AG08396 (cell line): ENCODE data around the gene HERC4.
A peak's percentile ranks its signal among the peaks of the same experiment; 100 is the strongest.

Source experiments
- DNase-seq: peaks from one replicate; pipeline ENCODE4 v3.0.0; 2012; ENCODE audit warnings: low spot score, mixed read lengths

The HERC4 gene, protein sequence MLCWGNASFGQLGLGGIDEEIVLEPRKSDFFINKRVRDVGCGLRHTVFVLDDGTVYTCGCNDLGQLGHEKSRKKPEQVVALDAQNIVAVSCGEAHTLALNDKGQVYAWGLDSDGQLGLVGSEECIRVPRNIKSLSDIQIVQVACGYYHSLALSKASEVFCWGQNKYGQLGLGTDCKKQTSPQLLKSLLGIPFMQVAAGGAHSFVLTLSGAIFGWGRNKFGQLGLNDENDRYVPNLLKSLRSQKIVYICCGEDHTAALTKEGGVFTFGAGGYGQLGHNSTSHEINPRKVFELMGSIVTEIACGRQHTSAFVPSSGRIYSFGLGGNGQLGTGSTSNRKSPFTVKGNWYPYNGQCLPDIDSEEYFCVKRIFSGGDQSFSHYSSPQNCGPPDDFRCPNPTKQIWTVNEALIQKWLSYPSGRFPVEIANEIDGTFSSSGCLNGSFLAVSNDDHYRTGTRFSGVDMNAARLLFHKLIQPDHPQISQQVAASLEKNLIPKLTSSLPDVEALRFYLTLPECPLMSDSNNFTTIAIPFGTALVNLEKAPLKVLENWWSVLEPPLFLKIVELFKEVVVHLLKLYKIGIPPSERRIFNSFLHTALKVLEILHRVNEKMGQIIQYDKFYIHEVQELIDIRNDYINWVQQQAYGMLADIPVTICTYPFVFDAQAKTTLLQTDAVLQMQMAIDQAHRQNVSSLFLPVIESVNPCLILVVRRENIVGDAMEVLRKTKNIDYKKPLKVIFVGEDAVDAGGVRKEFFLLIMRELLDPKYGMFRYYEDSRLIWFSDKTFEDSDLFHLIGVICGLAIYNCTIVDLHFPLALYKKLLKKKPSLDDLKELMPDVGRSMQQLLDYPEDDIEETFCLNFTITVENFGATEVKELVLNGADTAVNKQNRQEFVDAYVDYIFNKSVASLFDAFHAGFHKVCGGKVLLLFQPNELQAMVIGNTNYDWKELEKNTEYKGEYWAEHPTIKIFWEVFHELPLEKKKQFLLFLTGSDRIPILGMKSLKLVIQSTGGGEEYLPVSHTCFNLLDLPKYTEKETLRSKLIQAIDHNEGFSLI

DNA sequence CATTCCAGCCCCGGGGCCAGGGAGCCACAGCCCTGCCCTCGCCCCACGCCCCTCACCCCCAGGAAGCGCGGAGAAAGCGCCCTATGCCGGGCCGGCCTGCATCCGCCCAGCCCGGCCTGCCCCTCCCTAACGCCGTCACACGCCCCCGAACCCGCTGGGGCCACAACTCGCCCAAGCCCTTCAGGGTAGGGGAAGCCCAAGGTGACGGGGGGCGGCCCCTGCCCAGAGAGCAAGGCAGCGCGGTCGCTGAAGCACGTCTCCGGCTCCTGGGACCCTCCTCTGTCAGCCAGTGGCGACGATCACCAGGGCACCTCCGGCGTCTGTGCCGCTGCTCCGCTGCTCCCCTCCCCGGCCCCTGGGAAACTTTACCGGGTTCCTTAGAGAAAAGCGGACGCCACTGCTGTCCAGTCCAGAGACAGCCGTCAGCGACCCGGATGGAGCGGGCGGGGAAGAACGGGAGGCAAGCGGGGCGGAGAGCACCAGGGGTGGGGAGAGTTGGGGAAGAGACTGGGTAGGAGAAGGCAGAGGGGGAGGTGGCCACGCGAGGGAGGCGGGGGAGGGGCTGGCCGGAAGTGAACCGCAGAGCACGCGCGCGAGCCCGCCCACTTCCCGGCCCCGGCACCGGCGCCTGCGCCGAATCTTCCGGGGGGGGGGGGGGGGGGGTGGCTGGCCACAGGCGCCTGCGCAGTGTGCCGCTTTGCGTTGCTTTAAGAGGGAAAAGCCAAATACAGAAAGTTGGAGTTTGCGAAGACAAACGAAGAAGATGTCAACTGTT, at the start of gene HERC4:
Gene HERC4, minus strand, starts transcription at position 509 of the 775 bp plus-strand sequence. CDS start 2,175 bp downstream, outside the sequence.
- DNase-seq = peak; percentile 99

DNA sequence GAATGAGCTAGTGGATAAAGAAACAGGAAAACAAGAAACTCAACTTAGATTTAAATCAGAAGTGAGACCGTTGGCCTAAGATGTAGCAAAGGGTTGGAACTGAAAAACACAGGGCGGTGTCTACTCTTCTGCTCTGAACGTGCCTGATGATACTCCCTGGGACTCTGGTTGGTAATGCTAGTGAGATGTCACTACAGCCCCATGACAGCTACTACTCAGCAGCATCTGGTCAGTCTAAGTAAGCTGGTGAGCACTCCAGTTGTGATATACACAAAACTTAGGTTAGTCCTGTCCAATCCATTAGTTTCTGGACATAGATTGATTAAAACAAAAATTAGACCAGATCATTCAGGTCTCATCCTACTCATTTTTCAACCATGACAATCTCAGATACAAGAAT, 49.6 kb upstream of the HERC4 start:
- DNase-seq = no peak

DNA sequence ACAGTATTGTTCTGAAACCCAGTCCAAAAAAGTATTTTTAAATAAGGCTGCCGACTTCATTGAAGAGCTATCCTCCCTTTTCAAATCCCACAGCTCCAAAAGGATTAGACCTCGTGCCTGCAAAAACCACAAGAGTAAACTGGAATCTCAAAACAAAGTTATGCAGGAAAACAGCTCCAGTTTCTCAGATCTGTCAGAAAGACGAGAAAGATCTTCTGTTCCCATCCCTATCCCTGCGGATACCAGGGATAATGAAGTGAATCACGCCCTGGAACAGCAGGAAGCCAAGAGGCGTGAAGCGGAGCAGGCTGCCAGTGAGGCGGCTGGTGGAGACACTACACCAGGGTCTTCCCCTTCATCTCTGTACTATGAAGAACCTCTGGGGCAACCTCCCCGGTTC, 46.8 kb upstream of the HERC4 start:
- no peak for DNase-seq

DNA sequence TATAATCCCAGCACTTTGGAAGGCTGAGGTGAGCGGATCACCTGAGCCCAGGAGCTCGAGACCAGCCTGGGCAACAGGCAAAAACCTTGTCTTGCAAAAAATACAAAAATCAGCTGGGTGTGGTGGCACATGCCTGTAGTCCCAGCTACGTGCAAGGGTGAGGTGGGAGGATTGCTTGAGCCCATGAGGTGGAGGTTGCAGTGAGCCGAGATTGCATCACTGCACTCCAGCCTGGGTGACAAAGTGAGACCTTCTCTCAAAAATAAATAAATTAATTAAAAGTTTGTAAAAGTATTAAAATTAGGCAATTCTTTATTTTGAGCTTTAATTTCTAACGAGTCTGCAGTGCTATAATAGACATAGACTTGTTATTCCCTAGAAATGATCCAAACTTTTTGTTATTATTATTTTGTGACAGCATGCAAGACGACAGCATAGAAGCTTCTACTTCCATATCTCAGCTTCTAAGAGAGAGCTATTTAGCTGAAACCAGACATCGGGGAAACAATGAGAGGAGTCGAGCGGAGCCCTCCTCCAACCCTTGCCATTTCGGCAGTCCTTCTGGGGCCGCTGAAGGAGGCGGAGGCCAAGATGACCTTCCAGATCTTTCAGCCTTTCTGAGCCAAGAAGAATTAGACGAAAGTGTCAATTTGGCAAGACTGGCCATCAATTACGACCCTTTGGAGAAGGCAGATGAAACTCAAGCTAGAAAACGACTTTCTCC, 46.1 kb upstream of the HERC4 start:
- no peak for DNase-seq

DNA sequence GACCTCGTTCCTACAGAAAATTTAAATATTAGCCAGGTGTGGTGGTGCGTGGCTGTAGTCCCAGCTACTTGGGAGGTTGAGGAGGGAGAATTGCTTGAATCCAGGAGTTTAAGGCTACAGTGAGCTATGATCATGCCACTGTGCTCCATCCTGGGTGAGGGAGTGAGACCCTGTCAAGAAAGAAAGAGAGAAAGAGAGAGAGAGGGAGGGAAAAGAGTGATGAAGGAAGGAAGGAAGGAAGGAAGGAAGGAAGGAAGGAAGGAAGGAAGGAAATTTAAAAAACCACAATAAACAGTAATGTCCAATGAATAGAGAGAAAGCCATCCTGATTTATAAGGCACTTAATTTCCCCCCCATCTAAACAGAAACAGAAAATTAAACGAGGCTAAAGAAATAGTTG, 43.6 kb upstream of the HERC4 start:
- DNase-seq = no peak

DNA sequence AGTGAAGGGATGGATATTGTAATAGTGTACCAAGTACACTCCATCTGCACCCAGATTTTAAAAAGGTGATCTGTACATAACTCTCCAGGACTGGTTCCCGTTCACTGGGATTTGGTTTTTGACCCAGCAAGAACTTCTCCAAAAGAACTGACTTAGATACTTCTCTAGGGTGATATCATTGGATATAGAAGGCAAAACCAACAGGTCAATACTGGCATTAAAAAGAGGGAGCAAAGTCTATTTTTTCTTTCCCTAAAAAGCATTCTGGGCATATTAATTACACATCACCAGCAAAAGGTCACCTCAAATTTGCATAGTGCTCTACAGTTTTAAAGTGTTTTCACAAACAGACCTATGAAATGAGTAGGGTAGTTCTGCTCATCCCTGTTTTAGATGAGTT, 37.8 kb upstream of the HERC4 start:
- no peak for DNase-seq

DNA sequence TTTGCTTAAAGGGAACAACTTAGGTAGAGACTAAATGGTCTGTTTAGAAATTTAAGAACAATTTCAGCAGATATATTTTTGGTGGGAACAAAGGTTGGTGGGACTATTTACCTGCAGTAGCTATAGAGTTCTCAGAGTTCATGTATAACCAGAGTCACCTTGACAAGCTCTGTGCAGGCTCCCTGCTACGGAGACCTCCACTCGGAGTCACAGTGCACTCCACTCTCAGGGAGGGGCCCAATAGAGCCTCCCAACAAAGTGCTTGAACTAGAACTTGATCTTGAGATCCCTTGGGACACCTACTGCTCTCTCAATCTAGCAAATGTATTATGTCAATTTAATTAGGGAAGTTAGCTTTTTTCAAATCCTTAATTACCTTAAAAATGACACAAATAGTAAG, 36.5 kb upstream of the HERC4 start:
- no peak for DNase-seq

DNA sequence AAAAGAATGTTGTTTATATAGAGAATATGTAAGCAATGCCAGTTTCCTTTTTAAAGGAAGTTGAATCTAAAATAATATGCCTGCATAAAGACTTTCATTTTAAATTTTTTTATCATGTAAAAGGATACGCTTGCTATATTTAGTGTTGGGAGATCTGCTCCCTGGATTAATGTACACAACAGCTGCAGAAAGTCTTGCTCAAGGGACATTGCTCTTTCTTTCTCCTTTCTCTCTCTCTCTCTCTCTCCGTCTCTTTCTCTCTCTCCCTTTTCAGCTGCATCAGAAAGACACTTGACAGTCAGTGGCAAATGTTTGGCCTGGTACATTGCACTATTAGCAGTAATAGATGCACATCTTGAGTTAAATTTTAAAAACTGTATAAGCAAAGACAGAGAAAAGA, 34.9 kb upstream of the HERC4 start:
- DNase-seq = no peak

DNA sequence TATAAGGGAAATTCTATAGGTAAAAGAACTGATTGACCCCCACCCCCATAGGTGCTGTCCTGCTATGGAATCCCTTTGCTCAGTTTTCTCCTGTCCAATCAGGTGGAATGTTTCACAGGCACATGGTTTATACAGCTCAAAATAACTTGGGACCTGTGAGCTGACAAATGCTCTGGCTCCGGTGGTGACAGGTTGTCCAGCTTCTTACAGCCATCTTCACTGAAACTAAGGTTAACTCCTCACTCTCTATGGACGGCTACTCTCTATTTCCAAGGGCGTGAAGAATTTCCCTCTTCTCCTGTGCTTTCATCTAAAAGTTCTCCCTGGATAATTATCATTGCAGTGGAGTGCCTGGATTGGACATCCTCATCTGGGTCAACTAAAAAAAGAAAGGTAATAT, 34.2 kb upstream of the HERC4 start, which contains the start of gene MYPN:
Gene MYPN, plus strand, starts transcription at position 158 of the 400 bp plus-strand sequence. CDS start 11,951 bp downstream, outside the sequence.
- DNase-seq = no peak

DNA sequence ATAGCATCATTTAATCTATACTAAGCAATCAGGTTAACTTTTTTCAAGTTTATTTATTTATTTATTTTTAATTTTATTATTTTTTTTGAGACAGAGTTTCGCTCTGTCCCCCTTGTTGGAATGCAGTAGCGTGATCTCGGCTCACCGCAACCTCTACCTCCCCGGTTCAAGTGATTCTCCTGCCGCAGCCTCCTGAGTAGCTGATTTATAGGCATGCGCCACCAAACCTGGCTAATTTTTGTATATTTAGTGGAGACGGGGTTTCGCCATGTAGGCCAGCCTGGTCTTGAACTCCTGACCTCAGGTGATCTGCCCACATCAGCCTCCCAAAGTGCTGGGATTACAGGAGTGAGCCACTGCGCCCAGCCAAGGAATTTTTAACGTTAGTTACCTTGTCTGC, 33.6 kb upstream of the HERC4 start:
- no peak for DNase-seq

DNA sequence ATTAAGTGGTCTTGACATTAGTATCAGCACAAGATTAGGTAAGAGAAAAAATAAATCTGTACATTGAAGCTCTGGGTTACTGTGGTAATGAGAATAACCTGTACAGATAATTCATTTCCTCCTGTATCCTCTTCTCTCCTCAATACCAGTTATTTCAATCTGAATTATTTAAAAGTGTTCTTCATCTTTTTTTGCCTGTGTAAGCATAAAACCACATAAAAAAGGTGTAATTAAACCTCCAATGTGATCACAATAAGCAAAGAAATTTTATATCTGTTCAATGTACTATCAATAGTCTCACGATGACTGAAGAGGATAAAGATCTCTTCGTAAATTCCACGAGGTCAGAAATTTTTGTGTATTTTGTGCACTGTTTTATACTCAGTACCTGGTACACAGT, 33.0 kb upstream of the HERC4 start:
- no peak for DNase-seq

DNA sequence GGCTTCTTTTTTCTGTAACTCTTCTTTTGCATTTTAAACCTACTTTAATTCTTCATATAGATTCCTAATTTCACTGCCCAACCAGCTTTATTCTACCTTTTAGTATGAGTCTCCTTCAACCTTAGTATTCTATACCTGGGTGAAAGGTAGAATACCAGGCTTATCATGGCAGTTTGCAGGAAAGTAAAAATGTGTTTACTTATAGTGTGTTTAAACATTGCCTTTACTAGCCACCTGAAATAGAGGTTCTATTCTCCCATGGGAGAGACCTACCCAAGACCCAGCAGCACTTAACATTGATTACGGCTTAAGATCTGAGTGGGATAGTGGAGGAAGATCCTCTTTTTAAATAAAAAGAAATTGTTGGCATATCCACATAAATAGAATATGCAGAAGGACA, 32.6 kb upstream of the HERC4 start:
- DNase-seq = no peak

DNA sequence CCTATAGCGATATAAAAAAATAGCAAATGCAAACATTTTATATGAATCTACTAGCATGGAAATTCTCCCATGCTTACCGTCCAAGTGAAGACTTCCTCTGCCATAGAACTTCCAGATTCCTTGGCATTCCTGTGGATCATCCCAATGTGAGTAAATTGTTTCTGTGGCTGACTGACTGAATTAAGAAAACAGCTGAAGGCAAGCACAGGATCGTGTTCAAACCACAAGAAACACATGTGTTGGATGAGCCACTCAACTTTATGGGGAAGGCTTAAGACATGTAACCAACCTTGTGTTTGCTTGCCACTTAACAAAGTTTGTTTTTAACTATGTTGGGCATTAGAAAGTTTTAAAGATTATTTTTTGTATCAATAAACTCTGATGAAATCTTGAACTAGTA, 31.6 kb upstream of the HERC4 start:
- peak; percentile 27 for DNase-seq

DNA sequence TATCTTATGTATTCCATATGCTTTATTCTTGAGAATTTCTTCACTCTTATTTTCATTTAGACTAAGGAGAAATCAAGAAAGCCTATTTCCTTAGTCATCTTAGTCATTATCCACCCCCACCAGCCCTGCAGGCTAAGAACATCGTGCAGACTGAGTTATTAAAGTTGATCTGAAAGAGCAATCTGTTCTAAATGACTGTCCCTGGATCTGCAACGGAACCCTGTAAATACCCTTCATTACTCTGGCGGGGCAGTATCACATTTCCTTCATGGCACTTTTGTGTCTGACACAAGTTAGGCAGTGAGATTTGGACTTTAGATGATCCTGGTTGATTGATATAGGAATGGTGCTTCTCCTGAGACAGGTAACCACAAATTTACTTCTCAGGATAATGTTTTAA, 30.7 kb upstream of the HERC4 start:
- DNase-seq = no peak

DNA sequence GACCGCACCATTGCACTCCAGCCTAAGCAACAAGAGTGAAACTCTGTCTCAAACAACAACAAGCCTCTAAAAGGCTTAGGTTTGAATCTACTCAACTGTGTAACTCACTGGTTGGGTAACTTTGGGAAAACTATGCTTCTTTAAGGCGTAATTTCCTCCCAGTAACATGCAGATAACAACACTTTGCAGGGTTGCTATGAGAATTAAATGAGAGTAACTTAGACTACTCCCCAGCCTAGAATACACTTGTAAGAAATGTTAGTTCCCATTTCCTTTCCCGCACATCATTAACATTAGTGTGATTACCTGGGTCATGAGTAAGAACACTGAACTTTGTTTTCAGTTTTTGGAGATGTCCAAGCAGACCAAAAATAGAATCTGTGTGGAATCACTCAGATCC, 28.8 kb upstream of the HERC4 start:
- no peak for DNase-seq

DNA sequence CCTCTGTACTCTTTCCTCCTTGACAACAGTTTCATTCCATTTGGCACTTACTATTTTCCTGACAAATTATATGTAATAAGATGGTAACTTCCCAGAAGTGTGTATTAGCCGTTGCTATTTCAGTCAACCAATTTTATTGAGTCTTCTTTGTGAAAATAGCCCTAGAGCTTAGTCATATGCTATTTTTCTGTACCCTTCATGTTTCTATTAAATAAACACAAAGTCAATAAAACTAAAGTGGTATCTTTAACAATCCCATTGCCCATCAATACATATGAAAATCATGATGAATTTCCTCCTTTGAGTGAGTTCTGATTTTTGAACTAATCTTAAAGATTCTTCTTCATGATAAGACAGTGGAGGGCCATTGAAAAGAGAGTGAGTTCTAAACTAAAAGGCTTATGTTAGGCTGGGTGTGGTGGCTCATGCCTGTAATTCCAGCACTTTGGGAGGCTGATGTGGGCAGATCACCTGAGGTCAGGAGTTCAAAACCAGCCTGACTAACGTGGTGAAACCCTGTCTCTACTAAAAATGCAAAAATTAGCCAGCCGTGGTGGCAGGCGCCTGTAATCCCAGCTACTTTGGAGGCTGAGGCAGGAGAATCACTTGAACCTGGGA, 28.3 kb upstream of the HERC4 start:
- no peak for DNase-seq

DNA sequence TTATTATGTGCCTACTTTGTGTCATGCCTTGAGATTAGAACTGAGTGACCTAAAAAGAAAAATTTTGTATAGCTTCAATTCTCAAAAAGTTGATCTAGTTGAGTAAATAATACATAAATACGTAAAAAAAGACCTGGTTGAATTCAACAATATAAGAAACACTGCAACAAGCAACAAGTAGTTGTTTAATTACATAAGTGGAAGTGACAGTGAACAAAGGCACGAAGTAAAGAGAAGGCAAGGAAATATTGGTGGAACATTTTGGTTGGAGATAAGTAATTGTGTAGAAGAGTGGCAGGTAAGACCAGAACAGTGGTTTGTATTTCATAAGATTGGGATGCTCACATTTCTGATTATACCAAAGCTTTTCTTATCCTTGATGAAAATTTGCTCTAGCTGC, 26.0 kb upstream of the HERC4 start:
- DNase-seq = no peak

DNA sequence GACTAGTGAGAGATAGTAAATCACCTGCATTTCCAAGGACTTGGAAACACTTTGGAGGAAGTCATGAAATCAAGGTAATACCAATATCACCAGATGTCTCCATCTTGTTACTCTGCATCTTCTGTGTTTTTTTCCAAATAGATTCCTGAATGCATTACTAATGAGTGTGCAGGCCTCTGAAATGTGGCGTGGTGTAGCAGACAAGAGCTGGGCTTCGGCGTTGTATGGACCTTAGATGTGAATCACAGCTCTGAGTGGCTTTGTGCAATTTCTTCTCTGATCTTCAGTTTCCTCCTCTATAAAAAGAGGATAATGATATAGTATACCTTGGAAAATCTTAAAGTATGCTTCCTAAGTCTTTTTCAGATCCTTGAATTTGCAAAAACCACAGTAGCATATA, 24.7 kb upstream of the HERC4 start:
- peak; percentile 42 for DNase-seq

DNA sequence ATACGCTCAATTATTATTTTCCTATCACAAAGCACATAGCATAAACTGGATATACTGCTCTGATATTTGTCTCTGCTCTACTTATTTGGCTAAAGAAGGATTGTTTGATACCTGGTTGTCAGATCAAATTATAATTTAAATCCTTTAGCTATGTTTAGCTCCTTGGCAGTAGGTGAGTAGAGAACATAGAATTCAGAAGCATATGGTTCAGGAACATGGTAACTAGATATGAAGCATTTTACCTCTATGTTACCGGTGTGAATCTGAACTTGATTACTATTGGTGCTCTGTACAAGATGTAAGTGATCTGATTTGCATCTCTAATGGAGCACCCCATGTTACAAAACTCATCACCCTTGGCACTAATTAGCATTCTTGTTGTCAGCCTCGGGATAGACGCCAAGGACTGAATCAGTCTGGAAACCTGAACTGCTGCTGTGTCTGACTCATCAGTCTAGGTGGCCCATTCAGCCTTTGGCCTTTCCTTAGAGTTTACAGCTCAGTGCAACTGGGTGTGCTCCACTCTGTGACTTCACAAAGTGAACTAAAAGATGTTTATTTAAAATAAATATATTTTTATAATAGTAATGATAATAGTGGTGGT, 21.9 kb upstream of the HERC4 start:
- peak; percentile 62 for DNase-seq

DNA sequence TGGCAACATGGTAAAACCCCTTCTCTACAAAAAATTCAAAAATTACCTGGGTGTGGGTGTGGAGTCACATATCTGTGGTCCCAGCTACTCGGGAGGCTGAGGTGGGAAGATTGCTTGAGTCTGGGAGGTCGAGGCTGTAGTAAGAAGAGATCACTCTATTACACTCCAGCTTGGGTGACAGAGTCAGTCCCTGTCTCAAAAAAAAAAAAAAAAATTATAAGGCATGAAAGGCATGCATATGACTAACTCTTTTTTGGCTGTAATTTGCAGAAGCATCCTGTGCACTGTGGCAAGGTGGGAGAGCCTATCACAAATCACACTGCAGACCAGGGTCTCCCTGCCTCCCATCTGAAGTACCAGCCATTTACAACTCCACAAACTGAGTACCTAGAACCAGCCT, 20.1 kb upstream of the HERC4 start:
- peak; percentile 30 for DNase-seq
